SU-DHL-6 (cell line): ENCODE measurements around the gene LIPE.

Experiments used
- EZH2phosphoT487 ChIP-seq: fragments of 200-600 bp; sonication (generic), shearing (Covaris generic); conservative IDR thresholded peaks from 2 replicates; pipeline ENCODE4 v1.6.1; 2018; ENCODE audit warnings: mild to moderate bottlenecking, antibody characterized with exemption, low read length, moderate library complexity, mixed read lengths
- TF ChIP-seq, protein P1 (sequence below): fragments of 200-600 bp; sonication (generic); IDR thresholded peaks from one replicate; pipeline ENCODE4 v1.5.1; 2017; ENCODE audit warnings: antibody characterized with exemption, mild to moderate bottlenecking, low read length, moderate library complexity; ENCODE audit not compliant: insufficient read depth, poor library complexity, severe bottlenecking

DNA sequence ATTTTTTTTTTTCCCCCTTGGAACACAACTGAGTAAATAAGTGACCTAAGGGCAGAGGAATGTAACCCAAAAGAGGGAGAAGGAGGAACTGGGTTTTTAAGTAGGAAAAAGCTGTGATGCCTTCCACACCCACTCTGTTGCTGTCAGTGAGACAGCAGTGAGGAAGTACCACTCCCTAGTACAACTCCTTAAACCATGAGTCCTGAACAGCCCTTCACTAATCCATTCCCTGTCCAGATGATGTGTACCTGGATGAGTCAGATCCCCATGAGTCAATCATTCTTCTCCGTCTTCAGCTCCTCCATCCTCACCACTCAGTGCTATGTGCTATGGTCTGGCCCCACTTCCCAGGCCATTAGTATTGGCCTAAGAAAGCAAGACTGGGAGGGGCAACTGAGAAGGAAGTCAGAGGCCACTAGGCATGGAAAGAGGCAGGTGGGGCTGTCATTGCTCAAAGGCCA, 28.5 kb upstream of the LIPE start:
- TF ChIP-seq, protein P1, sequence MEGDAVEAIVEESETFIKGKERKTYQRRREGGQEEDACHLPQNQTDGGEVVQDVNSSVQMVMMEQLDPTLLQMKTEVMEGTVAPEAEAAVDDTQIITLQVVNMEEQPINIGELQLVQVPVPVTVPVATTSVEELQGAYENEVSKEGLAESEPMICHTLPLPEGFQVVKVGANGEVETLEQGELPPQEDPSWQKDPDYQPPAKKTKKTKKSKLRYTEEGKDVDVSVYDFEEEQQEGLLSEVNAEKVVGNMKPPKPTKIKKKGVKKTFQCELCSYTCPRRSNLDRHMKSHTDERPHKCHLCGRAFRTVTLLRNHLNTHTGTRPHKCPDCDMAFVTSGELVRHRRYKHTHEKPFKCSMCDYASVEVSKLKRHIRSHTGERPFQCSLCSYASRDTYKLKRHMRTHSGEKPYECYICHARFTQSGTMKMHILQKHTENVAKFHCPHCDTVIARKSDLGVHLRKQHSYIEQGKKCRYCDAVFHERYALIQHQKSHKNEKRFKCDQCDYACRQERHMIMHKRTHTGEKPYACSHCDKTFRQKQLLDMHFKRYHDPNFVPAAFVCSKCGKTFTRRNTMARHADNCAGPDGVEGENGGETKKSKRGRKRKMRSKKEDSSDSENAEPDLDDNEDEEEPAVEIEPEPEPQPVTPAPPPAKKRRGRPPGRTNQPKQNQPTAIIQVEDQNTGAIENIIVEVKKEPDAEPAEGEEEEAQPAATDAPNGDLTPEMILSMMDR = no peak
- no peak for TF ChIP-seq EZH2phosphoT487
